Panc1 (cell line): Measurements from ENCODE around the gene YY2. TPM values are rescaled to one million over a fixed set of nuclear protein-coding genes. Genes with fewer than 3 reads are reported as not detected.
"Not testable (repeated sequence)": the region's sequence is repeated elsewhere in the genome, so short reads cannot be mapped to it uniquely, and the experiment has no call there.

Experiments
- ATAC-seq: fragments of 200-7000 bp; cut with Tn5 transposase; 2 replicates; pipeline ENCODE4 v1.9.1; 2020; ENCODE audit warnings: mild to moderate bottlenecking, moderate library complexity
- BruUV-seq: library from RNA; stranded (reverse); fragments of 400-500 nt; replicated peaks from 2 replicates; lab custom pipeline; 2021; lab: Mats Ljungman, UMichigan
- CTCF ChIA-PET: fragments of 300-600 bp; sonication (Branson Sonifier 250); formaldehyde crosslinking; loops from one replicate; lab custom pipeline; 2022; ENCODE audit warnings: antibody characterized with exemption; lab: Charles Lee
- POLR2A ChIA-PET: fragments of 300-600 bp; sonication (Branson Sonifier 250); formaldehyde crosslinking; loops from one replicate; lab custom pipeline; 2022; ENCODE audit warnings: antibody characterized with exemption; lab: Charles Lee
- DNase-seq: peaks from one replicate; pipeline ENCODE4 v3.0.0-alpha.2; 2010; ENCODE audit warnings: low read depth, low spot score
- H3K27ac ChIP-seq: 2 replicates; pipeline ENCODE4 v1.5.1; 2011; ENCODE audit warnings: mild to moderate bottlenecking, low read length, inconsistent platforms
- H3K27me3 ChIP-seq: fragments of 200-500 bp; sonication (Bioruptor generic); 2 replicates; pipeline ENCODE4 v1.6.0; 2014; ENCODE audit warnings: low read length, inconsistent platforms; ENCODE audit not compliant: control insufficient read depth, insufficient read depth
- H3K36me3 ChIP-seq: fragments of 200-500 bp; sonication (Bioruptor generic); 2 replicates; pipeline ENCODE4 v1.5.1; 2014; ENCODE audit warnings: inconsistent platforms, mild to moderate bottlenecking, low read length, moderate library complexity; ENCODE audit not compliant: control insufficient read depth, insufficient read depth
- H3K4me1 ChIP-seq: 2 replicates; pipeline ENCODE4 v1.5.1; 2011; ENCODE audit warnings: inconsistent platforms, mild to moderate bottlenecking, low read length, moderate library complexity; ENCODE audit not compliant: control insufficient read depth, insufficient read depth
- H3K4me3 ChIP-seq, 2 experiments: 2 replicates each; pipeline ENCODE4 v1.5.1; 2011 to 2012; ENCODE audit warnings: low read depth in 2 of 2, low read length in 2 of 2, mild to moderate bottlenecking in 2 of 2, inconsistent platforms in 1 of 2, moderate library complexity in 1 of 2
- H3K9me3 ChIP-seq: fragments of 200-500 bp; sonication (Bioruptor generic); 2 replicates; pipeline ENCODE4 v1.5.1; 2014; ENCODE audit warnings: low read depth, mild to moderate bottlenecking, inconsistent platforms, low read length, moderate library complexity; ENCODE audit not compliant: control insufficient read depth, insufficient read depth
- CTCF ChIP-seq: fragments of 450-650 bp; IDR thresholded peaks from 2 replicates; pipeline ENCODE4 v1.5.1; 2017; ENCODE audit warnings: mild to moderate bottlenecking
- POLR2AphosphoS5 ChIP-seq: IDR thresholded peaks from 2 replicates; pipeline ENCODE4 v1.6.1; 2012; ENCODE audit warnings: mild to moderate bottlenecking, low read depth, low read length, moderate library complexity
- REST ChIP-seq, 2 experiments: IDR thresholded peaks; 2 replicates each; pipeline ENCODE4 v1.6.1; 2011 to 2012; ENCODE audit warnings: low read depth in 2 of 2, control low read depth in 1 of 2, low read length in 1 of 2, mild to moderate bottlenecking in 1 of 2, moderate library complexity in 1 of 2; ENCODE audit not compliant: insufficient read depth in 1 of 2
- SIN3A ChIP-seq: IDR thresholded peaks from 2 replicates; pipeline ENCODE4 v1.6.1; 2012; ENCODE audit warnings: low read depth, mild to moderate bottlenecking, low read length, moderate library complexity, borderline replicate concordance; ENCODE audit not compliant: insufficient read depth
- TCF7L2 ChIP-seq: IDR thresholded peaks from 2 replicates; pipeline ENCODE4 v1.6.1; 2011; ENCODE audit warnings: mild to moderate bottlenecking, low read depth, low read length, inconsistent platforms
- in situ Hi-C: cut with HindIII; loops from 2 replicates; pipeline ENCODE4 v1.10.0; 2016; ENCODE audit warnings: low sequenced_read_pairs, low pct_unique_long_range_greater_than_20kb
- intact Hi-C: fragments of 100-400 bp; cut with micrococcal nuclease; formaldehyde crosslinking; loops from one replicate; pipeline ENCODE4 v1.10.0; 2022; ENCODE audit not compliant: unreplicated experiment
- total RNA-seq: library from RNA; stranded (reverse); gene quantifications from one replicate; pipeline ENCODE4 v1.2.1, GENCODE V29; 2021; ENCODE audit not compliant: unreplicated experiment

Gene YY2
- total RNA-seq, 1 experiment from 2014 or later, result 2.0 TPM

- Histone ChIP-seq H3K36me3 (no peaks in the 10 kb centered on the region), H3K4me3 (no peak overlapping the region), H3K4me1 (no peaks in the 10 kb centered on the region), H3K27ac (no peak overlapping the region), H3K27me3 (no peaks in the 10 kb centered on the region), H3K9me3 (no peaks in the 10 kb centered on the region)
- intact Hi-C loops (no loop called here), in situ Hi-C loops (no loop called here)
- POLR2A ChIA-PET, result no interaction called here
- no peak for TF ChIP-seq SIN3A
- TF ChIP-seq REST (IDR thresholded peaks at IDR 0.05; ENCODE audit: insufficient read depth in 1 of 2, low read depth in 2 of 2, low read length in 1 of 2), result no peak
- TF ChIP-seq TCF7L2, result no peak
- TF ChIP-seq POLR2AphosphoS5, result no peak
- TF ChIP-seq CTCF, result no peak
- no peak for DNase-seq
- CTCF ChIA-PET, result interaction anchor here (0.6 kb wide), 1 partner anchor 31 kb away, joined by 3 read pairs; no protein-coding TSS in a partner anchor
- ATAC-seq, result no peak
- no TSS peak for BruUV-seq
Measured at GRCh38 chrX:21873063-21873775, 17.4 kb downstream of the YY2 start.

- CTCF ChIA-PET, result interaction anchor here (0.6 kb wide), 1 partner anchor 37 kb away, joined by 4 read pairs; no protein-coding TSS in a partner anchor
- in situ Hi-C loops, result not testable (repeated sequence)
Measured at GRCh38 chrX:21874182-21874581, 18.4 kb downstream of the YY2 start.

GRCh38 chrX:21875013-21875412, 19.2 kb downstream of the YY2 start:
- Histone ChIP-seq H3K4me1 (no peaks in the 10 kb centered on the region), H3K27ac (no peak overlapping the region), H3K36me3 (no peaks in the 10 kb centered on the region), H3K27me3 (no peaks in the 10 kb centered on the region), H3K4me3 (no peak overlapping the region), H3K9me3 (no peaks in the 10 kb centered on the region)
- no TSS peak for BruUV-seq
- in situ Hi-C loops (no loop called here), intact Hi-C loops (no loop called here)
- POLR2A ChIA-PET, result no interaction called here
- no peak for ATAC-seq
- CTCF ChIA-PET, result no interaction called here
- TF ChIP-seq TCF7L2 (no peak), POLR2AphosphoS5 (no peak), REST (IDR thresholded peaks at IDR 0.05; ENCODE audit: insufficient read depth in 1 of 2, low read depth in 2 of 2, low read length in 1 of 2) (no peak), CTCF (no peak), SIN3A (no peak)
- DNase-seq, result no peak

More at GRCh38 chrX:21874182-21874581, 18.4 kb downstream of the YY2 start:
- H3K9me3 ChIP-seq, intact Hi-C loops, ATAC-seq, H3K4me1 ChIP-seq, BruUV-seq, H3K4me3 ChIP-seq, DNase-seq, H3K36me3 ChIP-seq, H3K27me3 ChIP-seq, H3K27ac ChIP-seq, POLR2A ChIA-PET: not testable (repeated sequence)
